Activated T-cell treated with anti-CD3 and anti-CD28 coated beads for 1 hour (primary cell): ENCODE results near the gene FILIP1L.
"Not testable (repeated sequence)": the region's sequence is repeated elsewhere in the genome, so short reads cannot be mapped to it uniquely, and the experiment has no call there.

ENCODE experiments used
- DNase-seq: peaks from one replicate; pipeline ENCODE4 v3.0.0-alpha.2; 2020; ENCODE audit warnings: low read depth

The FILIP1L gene

GRCh38 chr3:99842826-99843589, 271.3 kb downstream of the FILIP1L start:
- no peak for DNase-seq

GRCh38 chr3:99841949-99842348, 272.4 kb downstream of the FILIP1L start:
- DNase-seq = not testable (repeated sequence)

- no peak for DNase-seq
Measured at GRCh38 chr3:99839613-99840012, 274.7 kb downstream of the FILIP1L start.

- DNase-seq = no peak
Measured at GRCh38 chr3:99838755-99839154, 275.5 kb downstream of the FILIP1L start.

GRCh38 chr3:99837715-99838114, 276.6 kb downstream of the FILIP1L start:
- no peak for DNase-seq

GRCh38 chr3:99836681-99837080, 277.6 kb downstream of the FILIP1L start:
- no peak for DNase-seq

GRCh38 chr3:99834211-99834957, 279.9 kb downstream of the FILIP1L start:
- no peak for DNase-seq

- no peak for DNase-seq
Measured at GRCh38 chr3:99833617-99834205, 280.6 kb downstream of the FILIP1L start.

- no peak for DNase-seq
Measured at GRCh38 chr3:99829844-99830243, 284.5 kb downstream of the FILIP1L start.

GRCh38 chr3:99825004-99825640, 289.2 kb downstream of the FILIP1L start:
- DNase-seq = no peak

GRCh38 chr3:99823723-99824711, 290.3 kb downstream of the FILIP1L start:
- DNase-seq = no peak

GRCh38 chr3:99818818-99819217, 295.5 kb downstream of the FILIP1L start:
- no peak for DNase-seq

GRCh38 chr3:99817437-99818240, 296.7 kb downstream of the FILIP1L start, which contains the start of gene CMSS1:
Gene CMSS1, plus strand, starts transcription at chr3:99817862.
- DNase-seq = peak; percentile 92

GRCh38 chr3:99817047-99817436, 297.3 kb downstream of the FILIP1L start:
- DNase-seq = no peak

- DNase-seq = no peak
Measured at GRCh38 chr3:99810403-99810802, 303.9 kb downstream of the FILIP1L start.

GRCh38 chr3:99809565-99809964, 304.7 kb downstream of the FILIP1L start:
- DNase-seq = no peak

- DNase-seq = peak; percentile 14
Measured at GRCh38 chr3:99808163-99808794, 306.0 kb downstream of the FILIP1L start.

- DNase-seq = no peak
Measured at GRCh38 chr3:99805160-99805559, 309.1 kb downstream of the FILIP1L start.

- DNase-seq = no peak
Measured at GRCh38 chr3:99803297-99803696, 311.0 kb downstream of the FILIP1L start.

- no peak for DNase-seq
Measured at GRCh38 chr3:99799422-99799821, 314.9 kb downstream of the FILIP1L start.
